Measurements from ENCODE around the gene EYA2.

The EYA2 gene

GRCh38 chr20:47027042-47027441 lies 132.4 kb downstream of the EYA2 start:
- TF ChIP-seq CTCF (IDR thresholded peaks at IDR 0.05; ENCODE audit: borderline replicate concordance, control extremely low read depth, extremely low read depth, insufficient read depth, missing control alignments): no peak
- in situ Hi-C loops (cut with MboI; ENCODE audit: low sequenced_read_pairs, unreplicated experiment): no loop called here
- no peak for DNase-seq (ENCODE audit: low spot score)

GRCh38 chr20:47027456-47027855 lies 132.8 kb downstream of the EYA2 start:
- DNase-seq (ENCODE audit: low spot score): no peak
- in situ Hi-C loops (cut with MboI; ENCODE audit: low sequenced_read_pairs, unreplicated experiment): no loop called here
- TF ChIP-seq CTCF (IDR thresholded peaks at IDR 0.05; ENCODE audit: borderline replicate concordance, control extremely low read depth, extremely low read depth, insufficient read depth, missing control alignments): no peak

GRCh38 chr20:47028487-47028886 lies 133.8 kb downstream of the EYA2 start:
- no peak for TF ChIP-seq CTCF (IDR thresholded peaks at IDR 0.05; ENCODE audit: borderline replicate concordance, control extremely low read depth, extremely low read depth, insufficient read depth, missing control alignments)
- in situ Hi-C loops (cut with MboI; ENCODE audit: low sequenced_read_pairs, unreplicated experiment): no loop called here

GRCh38 chr20:47029845-47030244 lies 135.2 kb downstream of the EYA2 start:
- in situ Hi-C loops (cut with MboI; ENCODE audit: low sequenced_read_pairs, unreplicated experiment): no loop called here
- no peak for DNase-seq (ENCODE audit: low spot score)
- no peak for TF ChIP-seq CTCF (IDR thresholded peaks at IDR 0.05; ENCODE audit: borderline replicate concordance, control extremely low read depth, extremely low read depth, insufficient read depth, missing control alignments)

More at GRCh38 chr20:47028487-47028886, 133.8 kb downstream of the EYA2 start:
- no peak for DNase-seq (ENCODE audit: low spot score)

GRCh38 chr20:47030271-47030810 lies 135.7 kb downstream of the EYA2 start:
- DNase-seq (ENCODE audit: low spot score): no peak
- in situ Hi-C loops (cut with MboI; ENCODE audit: low sequenced_read_pairs, unreplicated experiment): no loop called here
- TF ChIP-seq CTCF (IDR thresholded peaks at IDR 0.05; ENCODE audit: borderline replicate concordance, control extremely low read depth, extremely low read depth, insufficient read depth, missing control alignments): no peak

GRCh38 chr20:47031004-47031403 lies 136.4 kb downstream of the EYA2 start:
- TF ChIP-seq CTCF (IDR thresholded peaks at IDR 0.05; ENCODE audit: borderline replicate concordance, control extremely low read depth, extremely low read depth, insufficient read depth, missing control alignments): no peak
- DNase-seq (ENCODE audit: low spot score): no peak
- in situ Hi-C loops (cut with MboI; ENCODE audit: low sequenced_read_pairs, unreplicated experiment): no loop called here

All from GM13976 (cell line).